ENCODE data around the gene FBXO44.
A peak's percentile ranks its signal among the peaks of the same experiment; 100 is the strongest.

FBXO44 gene

DNA sequence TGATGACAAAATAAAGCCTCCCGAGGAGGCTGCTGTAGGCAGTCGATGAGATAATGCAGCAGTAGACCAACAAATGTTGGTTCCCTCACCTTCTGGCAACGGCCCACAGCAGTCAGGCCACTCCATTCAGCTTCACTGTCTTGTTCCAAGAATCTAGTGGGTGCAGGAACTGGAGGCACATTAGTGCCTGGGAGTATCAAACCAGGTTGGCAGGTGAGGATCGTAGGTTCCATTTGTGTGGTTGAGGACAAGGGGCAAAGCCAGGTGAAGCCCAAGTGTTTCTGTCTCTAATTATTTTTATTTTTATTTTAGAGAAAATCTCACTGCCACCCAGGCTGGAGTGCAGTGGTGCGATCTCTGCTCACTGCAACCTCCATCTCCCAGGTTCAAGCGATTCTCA is 13.7 kb upstream of the FBXO44 start:
- no peak for DNase-seq

DNA sequence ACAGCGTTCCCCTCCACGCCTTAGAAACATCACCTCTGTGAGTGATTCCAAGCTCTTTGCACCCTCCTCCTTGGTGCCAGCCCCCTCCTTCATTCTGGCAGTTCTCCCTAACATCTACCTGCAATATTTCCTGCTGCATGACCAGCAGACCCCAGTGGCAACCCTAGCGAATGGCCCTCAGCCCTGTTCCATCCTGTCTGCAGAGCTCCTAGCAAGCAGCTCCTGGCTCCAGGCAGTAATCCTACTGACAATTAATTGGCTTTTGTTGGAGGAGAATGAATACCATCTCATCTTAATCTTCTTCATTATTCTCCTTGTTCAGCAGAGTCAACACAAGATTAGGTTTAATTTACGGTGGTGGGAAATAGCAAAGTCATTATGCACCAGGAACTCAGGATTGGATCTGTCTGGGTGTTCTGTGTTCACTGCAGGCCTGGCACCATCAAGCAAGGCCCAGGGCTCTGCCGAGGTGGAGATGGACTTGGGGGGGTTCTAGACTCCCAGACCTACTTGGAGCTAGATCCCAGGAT is 12.8 kb upstream of the FBXO44 start:
- DNase-seq: no peak

DNA sequence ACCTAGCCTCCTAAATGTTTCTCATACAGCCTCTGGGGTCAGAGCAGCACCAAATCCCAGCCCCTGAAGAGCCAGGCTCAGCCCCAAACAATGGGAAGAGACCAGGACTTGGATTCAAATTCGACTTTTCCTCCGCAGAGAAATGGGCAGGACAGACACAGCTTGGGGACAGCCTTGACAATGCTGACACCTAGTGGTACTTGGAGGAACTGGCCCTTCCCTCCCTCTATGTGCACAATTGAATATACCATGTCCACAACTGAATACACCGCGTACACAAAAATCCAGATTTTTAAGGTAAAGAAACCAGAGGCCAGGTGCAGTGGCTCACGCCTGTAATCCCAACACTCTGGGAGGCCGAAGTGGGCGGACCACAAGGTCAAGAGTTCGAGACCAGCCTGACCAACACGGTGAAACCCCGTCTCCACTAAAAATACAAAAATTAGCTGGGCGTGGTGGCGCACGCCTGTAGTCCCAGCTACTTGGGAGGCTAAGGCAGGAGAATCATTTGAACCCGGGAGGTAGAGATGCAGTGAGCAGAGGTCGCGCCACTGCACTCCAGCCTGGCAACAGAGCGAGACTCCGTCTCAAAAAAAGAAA is 12.2 kb upstream of the FBXO44 start:
- DNase-seq: peak; percentile 32 to 55

DNA sequence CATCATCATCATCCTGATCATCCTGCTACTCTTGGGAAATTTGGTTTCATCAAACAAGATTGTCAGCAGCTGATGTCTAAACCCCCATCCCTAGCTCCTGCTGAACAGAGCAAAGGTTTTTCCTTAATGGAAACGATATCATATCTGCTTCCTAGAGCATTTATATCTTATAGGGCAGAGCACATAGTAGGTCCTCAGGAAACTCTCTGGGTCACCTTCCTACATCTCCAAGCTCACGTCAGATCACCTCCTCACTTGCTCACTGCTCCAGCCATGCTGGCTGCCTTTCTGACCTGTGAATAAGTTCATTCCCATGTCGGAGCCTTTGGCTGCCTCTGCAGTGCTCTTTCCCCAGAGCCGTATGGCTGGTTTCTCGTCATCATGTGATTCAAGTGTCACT is 10.9 kb upstream of the FBXO44 start:
- no peak for DNase-seq

DNA sequence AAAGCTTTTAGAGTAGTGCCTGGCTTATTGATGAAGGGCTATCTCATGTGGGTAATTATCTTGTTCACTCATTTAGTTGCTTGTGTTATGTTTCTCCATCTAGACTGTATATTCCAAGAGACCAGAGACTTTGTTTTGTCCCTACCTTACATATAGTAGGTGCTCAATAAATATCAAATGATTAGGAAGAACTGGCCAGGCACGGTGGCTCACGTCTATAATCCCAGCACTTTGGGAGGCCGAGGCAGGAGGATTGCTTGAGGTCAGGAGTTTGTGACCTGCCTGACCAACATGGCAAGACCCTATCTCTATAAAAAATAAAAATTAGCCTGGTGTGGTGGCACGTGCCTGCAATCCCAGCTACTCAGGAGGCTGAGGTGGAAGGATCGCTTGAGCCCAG is 9.4 kb upstream of the FBXO44 start:
- DNase-seq: no peak

DNA sequence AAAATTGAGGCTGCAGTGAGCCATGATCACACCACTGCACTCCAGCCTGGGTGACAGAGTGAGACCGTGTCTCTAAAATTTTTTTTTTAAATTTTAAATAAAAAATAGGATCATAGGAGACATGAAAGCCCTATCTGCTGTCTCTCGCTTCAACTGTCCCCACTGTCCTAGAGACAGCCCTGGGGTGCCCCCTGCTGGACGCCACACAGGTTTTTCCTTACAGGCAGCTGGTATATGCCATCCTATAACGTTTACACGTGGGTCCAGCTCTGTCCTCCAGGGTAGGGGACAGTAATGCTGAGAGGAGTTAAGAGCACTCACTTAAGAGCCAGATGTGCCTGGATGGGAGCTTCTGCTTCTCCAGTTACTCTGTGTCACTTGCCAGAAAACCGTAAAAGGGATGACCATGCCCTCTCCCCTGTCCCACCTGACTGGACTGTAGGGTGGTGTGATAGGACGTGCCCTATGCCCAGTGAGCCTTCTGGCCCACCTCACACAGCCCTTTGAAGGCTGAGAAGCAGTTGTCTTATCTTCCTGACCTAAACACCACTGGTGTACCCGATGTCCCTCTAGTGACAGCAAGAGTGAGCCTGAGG is 8.9 kb upstream of the FBXO44 start:
- DNase-seq: peak; percentile 74 to 78

DNA sequence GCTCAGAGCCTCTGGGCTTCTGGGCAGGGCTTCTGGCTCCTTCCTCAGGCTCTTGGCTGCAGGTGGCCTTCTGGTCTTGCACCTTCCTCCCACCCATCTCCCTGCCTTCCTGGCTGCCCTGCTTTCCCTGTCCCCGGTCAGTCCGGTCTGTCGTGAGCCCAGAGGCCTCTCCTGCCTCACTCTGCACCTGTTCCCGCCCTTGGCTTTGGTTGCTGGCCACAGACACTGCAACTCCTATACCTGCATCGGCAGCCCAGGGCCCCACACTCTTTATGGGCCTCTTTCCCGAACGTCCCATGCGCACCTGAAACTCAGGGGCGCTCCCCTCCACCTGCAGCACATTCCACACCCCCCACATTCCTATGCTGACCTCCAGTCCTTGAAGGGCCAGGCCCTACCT is 8.4 kb upstream of the FBXO44 start:
- DNase-seq: no peak

DNA sequence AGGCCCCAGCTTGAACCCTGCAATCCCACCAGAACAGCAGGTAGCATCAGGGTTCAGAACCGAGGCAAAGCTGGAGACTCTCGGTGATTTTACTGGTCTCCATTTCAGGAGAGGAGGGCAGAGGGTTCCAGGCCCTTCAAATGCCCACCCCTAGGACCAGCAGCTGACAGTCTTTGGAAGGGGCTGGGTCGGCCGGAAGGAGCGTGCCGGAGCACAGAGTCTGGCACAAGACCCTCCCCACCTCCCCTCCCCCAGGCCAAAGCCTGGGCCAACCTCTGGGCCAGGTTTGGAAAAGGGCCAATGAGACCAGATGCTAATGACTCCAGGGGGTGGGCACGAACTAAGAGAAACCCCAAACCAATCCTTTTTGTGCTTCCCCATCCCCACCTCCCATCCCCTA is 7.3 kb upstream of the FBXO44 start:
- DNase-seq: no peak

DNA sequence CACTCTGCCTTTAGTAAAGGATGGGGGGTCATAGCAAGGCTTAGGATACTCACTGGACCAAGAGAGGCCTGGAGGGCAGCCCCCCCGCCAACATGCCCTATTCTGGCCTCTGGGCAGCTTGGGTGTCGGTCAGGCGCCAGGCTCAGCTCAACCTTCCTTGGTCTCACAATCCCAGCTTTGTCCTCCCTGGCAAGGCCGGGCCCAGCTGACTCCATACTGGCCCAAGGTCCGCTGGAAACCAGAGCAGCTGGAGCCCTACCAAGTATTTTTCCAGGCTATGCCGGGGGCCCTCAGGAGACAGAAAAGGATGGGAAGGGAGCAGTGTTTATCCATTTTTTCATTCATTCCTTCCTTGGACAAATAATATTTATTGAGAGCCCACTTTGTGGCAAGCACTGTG is 6.6 kb upstream of the FBXO44 start:
- peak; percentile 93 to 94 for DNase-seq

DNA sequence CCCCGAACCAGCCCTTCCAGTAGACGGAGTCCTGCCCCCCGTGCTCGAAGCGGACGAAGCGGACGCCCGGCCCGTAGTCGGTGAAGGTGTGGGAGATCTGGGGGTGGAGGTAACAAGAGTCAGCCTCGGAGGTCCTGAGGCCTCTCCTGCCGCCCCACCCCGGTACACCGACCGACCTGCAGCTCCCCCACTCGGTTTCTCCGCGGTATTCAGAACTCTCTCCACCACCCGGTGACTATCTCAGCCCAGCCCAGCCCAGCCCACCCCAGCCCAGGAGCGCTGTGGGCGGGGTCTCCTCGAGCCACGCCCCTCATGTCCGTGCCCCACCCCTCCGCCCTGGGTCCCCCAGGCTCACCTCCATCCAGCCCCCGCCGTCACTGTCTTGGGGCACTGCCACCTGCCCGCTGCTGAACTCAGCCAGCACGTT is 5.9 kb upstream of the FBXO44 start:
- peak in 1 of 2 donors; percentile 31 for DNase-seq

DNA sequence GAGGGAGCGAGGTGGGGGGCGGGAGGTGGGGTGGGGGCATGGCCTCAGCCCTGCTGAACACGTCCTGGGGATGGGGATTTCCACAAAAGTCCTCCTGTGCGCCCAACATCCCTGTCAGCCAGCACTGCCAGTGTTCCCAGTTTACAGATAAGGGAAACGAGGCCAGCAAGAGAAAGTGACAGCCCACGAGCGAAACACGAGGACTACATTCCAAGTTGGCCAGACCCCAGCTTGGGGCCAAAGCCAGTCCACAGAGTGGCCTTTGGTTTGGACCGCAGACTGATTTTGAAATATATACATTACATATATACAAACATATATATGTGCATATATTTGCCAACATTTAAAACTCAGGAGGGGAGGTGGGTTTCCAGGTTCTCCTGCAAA is 5.4 kb upstream of the FBXO44 start:
- DNase-seq: no peak

DNA sequence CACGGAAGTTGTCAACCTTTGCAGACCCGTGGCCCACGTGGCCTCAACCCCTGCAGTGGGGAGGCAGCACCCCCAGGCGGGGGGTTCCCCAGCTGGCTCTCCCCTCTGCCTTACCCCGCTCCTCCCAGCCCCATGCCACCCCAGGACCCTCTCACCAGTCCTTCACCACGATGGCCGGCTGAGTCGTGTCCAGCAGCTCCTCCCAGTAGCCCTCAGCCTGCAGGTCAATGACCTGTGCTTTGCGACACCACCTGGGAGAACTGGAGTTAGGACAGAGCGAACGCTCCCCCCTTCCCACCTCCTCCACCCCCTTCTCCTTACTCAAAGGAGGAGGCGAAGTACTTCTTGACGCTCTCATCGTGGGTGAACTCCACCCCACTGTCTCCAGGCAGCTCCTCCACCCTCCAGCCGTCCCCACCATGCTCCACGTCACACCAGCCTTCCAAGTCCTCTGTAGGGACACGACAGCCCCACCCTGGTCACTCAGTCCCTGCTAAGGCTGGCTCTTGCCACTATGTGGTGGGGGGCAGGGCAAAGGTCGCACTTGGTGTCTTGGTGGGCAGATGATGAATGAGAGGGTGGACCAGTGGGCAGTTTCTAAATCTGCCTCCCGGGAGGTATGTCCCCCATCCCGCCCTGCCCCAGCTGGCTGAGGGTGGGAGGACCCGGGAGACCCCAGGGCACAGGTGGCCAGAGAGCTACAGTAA is 4.9 kb upstream of the FBXO44 start:
- no peak for DNase-seq

DNA sequence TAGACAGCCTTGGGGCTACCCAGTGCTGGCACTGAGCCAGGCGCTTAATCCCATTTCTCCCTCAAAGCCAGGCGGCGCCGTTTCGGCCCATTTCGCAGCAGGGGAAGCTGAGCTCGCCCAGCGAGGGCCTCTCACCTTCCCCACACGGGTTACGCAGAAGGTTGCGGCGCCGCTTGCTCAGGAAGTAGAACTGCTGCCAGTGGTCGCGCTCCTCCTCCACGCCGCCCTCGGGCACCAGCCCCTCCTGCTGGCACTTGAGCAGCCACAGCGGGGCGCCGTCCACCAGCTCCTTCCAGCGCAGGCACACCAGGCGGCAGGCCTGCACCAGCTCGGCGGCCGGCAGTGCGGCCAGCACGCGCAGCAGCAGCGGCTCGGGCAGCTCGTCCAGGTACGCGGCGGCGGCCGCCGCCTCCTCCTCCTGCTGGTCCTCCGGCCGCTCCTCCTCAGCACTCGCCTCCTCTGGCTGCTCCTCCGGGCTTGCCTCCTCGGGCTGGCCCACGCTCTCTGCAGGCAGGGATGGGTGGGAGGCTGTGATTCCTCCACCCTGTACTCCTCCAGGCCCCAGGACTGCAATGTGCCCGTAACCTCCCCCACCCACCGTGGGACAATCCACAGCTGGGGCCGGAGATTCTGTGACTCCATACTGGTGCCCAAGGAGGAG is 4.2 kb upstream of the FBXO44 start:
- DNase-seq: peak; percentile 36 to 66

DNA sequence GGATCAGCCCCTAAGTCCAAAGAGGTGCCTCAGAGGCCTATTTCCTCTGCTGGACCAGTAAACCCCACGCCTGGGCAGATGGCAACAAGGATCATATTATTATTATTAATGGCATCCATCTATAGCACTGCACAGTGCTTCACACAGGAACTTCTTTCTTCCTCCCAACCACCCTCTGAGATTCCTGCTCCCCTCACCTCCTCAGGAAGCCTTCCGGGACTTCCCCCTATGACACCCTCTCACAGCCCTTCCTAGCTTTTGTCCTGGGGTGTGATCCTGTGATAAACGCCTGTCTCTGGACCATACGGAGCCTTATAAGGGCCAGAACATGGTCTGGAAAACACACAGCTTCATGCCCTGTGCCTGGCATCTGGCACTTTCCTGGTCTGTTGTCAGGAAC is 3.7 kb upstream of the FBXO44 start:
- DNase-seq: no peak

DNA sequence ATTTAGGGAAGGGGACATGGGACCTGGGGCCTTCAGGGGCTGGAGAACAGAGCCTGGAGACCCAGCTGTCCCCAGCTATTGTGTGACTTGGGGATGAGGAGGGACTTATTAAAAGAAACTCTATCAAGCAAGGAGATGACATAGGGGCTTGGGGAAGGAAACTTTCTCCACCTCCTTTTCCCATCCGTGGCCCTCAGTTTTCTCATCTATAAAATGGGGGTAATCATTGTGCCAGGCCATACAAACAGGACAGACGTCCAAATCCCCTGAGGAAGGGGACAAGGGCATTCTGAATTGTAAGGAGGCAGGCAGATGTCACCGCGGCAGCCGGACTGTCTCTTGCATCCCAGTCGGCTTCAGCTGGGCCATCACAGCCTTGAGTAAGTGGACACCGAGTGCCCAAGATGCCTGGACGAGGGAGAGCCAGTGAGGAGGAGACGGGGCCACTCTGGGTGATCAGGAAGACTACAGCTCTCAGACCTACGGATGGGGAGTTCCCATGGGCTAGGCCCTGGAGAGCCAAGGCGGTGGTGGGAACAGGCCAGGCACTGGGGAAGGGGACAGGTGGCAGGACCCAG is 2.4 kb upstream of the FBXO44 start:
- no peak for DNase-seq

DNA sequence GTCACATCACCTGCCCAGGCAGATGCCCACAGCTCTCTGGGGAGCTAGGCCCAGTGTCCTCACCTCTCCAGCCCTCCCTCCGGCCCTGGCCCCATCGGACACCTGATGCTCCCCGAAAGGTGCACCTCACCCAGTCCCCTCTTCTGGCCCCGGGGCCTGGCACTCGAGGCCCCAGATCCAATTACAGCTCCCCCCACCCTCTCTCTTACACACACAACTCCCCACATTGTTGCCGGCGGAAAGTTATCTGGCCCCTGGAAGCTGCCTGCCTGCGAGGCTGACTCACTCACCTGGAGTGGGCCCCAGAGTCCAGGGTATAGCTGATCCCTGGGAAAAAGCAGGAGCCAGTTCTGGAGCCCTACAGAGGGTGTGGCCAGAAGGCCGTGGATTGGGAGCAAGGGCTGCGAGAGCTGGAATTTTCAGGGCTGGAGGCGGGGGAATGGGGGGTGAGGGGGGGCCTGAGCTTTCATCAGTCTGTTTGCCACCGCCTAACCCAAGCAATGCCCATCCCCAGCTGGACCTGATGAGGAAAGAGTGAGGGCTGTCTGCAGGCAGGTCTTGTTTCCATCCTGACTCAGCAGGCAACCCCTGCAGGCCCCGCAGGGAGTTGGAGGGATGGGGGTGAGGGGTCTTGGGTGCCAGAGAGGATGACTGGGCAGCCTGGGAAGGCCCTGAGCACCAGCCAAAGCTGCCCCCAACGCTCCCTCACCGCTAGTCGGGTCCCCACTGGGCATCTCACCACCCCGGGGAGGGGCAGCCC is 1.4 kb upstream of the FBXO44 start:
- no peak for DNase-seq

DNA sequence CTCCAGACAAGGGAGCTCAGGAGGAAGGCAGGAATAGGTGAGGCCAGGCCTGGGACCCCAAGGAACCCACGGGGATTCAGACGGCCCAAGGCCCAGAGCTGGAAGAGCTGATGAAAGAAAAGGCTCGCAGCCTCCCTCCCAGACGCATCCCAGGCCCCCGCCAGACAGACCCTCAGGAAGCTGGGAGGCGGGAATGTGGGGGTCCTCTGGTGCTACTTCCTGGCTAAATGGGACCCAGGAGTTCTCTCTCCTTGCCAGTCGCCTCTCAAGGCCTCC is 878 bp upstream of the FBXO44 start:
- no peak for DNase-seq

DNA sequence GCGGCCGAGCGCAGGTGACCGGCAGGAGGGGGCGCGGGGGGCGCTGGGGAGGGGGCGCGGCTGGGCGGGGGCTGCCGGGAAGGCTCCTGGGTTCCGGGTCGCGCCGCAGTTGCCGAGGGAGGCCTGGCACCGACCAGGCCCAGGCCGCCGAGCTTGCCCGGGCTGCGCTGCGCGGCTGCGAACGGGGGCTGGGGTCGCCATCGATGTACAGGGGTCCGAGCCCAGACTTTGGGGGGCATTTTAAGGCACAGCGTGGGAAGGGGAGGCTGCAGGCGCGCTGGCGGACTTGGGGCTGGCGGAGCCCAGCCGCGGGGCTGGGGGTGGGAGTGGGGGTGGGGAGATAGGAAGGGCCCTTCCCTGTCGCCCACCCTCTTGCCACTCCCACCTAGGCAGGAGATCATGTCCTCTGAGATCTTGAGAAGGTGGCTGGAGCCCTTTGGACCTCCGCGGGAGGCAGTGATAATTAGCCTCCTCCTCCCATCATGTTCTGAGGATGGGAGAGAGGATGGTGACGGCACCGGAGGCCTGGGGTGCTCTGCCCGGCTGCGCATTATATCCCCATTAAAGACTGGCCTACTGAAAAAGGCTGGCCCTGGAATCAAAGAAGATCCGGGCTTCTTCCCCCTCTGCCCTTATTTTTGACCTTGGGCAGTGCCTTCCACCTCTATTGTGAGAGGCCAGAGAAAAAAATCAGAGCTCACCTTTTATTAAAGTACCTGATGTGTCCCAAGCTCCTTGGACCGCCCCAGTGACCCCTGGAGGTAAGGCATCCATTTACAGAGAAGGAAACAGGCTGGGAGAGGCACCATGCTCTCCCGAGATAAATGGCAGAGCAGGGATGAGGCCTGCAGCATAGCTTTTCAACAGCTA is 497 bp downstream of the FBXO44 start:
- no peak for DNase-seq

DNA sequence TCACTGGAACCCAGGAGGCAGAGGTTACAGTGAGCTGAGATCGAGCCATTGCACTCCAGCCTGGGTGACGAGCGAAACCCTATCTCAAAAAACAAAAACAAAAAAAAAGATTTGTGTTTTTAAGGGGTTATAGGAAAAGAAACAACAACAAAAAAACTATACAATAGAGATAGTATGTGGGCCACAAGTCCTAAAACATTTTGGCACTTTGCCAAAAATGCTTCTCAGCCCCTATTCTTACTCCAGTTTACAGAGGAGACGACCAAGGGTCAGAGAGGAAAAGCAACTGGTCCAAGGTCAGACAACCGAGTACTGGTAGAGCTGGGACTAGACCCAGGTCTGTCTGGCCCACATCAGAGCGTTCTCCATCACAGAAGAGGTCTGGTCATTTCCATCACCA is 3.0 kb downstream of the FBXO44 start:
- DNase-seq: no peak

DNA sequence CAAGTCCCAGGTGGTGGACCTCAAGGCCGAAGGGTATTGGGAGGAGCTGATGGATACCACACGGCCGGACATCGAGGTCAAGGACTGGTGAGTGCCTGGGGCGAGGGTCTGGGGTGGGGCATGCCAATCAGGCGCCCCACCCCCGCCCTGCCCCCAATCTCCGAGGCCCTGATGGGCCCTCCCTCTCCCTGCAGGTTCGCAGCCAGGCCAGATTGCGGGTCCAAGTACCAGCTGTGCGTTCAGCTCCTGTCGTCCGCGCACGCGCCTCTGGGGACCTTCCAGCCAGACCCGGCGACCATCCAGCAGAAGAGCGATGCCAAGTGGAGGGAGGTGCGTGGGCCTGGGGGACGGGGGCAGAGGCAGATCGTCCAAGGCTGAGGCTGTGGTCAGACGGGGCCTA is 3.9 kb downstream of the FBXO44 start:
- DNase-seq: no peak

DNA sequence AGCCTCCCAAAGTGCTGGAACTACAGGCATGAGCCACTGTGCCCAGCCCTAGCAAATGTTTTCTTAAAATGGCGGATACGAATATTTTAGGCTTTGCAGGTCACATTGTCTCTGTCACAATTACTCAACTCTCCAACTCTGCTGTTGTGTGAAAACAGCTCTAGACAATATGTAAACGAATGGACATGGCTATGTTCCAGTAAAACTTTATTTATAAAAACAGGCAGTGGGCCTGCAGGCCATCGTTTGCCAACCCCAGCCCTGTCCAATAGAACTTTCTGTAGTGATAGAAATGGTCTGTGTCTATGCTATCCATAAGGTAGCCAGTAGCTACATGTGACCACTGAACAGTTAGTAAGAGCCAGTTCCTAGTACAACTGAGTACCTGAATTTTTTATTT is 5.1 kb downstream of the FBXO44 start:
- no peak for DNase-seq

DNA sequence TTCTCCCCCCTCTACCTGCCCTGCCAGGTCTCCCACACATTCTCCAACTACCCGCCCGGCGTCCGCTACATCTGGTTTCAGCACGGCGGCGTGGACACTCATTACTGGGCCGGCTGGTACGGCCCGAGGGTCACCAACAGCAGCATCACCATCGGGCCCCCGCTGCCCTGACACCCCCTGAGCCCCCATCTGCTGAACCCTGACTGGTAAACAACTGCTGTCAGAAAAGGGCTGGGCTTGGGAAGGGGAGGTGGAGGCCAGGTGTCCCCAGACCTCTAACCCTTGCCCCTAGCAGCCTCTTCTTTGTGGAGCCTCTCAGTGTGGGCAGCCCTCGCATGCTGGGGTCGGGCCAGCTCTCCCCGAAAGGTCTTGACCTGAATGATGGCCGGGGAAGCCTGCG is 6.4 kb downstream of the FBXO44 start:
- no peak for DNase-seq

Data from hippocampal formation (tissue), 2 donors.